NCI-H82 (cell line): ENCODE data around the gene MTHFS.

Experiments
- DNase-seq: peaks from one replicate; lab custom pipeline; 2025; lab: John Stamatoyannopoulos, UW

Gene MTHFS

DNA sequence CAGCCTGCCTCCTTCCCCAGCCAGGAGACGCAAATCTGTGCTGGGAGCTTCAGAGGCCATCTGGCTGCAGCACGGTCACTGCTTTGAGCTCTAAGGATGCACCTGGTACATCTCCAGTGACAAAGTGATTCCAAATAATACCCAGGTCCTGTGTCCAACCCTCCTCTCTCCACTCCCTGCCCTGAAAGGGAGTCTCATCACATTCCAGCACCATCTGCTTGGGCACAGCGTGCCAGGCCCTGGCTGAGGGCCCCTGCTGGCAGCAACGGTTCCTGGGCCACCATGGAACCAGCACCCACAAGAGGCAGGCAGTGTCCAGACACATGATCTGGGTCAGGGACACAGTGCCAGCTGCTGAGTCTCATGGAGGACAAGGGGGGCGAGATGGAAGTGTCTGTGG, 81.3 kb downstream of the MTHFS start:
- DNase-seq: no peak

DNA sequence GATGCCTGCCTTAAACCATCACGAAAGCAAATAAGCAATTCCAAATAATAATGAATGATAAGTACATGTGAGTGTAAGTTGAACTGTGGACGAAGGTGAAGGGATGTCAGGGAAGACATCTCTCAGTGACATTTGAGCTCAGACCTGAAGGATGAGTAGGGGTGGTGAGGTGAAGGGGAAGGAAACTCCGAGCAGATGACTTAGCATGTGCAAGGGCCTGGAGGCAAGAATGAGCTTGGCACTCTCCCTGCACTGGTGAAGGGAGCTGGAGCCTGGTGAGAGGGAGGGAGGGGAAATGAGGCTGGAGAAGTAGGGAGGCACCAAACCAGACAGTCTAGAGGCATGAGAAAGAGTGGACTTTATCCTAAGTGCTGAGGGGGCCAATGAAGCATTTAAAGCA, 84.3 kb downstream of the MTHFS start:
- no peak for DNase-seq

DNA sequence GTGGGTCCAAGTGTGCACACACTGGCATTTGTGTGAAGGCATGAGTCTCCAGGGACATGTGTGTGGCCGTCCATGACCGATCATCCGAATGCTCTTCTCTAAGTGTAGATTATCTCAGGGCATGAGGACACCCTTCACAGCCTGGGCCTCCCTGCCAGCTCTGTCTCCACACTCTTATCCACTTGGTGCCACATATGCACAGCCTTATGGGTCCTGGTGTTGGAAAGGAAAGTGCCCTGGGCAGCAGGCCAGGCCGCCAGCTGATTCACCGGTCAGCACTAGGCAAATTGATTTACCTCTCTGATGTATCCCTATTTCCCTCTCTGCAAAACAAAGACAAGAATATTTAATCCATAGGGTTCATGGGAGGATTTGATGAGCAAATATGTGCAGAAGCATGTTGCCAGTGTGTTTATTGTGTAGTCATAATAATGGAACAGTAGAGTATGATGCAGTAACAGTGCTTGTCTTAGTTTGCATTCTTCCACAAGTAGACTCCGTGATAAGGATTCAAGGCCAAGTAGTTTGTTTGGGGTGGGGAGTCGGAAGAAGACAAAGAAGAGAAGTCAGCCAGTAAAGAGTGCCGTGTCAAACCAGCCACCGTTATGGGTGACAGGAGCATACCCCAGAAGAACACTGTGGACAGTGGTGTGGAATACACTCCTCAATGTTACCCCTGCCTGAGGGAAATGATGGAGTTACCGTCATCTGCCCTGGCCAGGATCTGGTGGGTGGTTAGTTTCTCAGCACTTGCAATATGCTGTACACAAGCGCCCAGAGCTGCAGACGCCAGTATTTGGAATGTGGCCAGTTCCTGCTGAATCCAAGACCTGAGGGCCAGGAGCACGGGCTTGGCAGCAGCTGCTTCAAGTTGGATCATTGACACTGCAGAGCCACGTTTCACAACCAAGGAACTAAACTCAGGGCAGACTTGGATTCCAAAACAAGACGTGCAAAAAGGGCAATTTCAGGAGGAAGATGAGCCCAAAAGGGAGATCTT, 85.1 kb downstream of the MTHFS start:
- DNase-seq: no peak

DNA sequence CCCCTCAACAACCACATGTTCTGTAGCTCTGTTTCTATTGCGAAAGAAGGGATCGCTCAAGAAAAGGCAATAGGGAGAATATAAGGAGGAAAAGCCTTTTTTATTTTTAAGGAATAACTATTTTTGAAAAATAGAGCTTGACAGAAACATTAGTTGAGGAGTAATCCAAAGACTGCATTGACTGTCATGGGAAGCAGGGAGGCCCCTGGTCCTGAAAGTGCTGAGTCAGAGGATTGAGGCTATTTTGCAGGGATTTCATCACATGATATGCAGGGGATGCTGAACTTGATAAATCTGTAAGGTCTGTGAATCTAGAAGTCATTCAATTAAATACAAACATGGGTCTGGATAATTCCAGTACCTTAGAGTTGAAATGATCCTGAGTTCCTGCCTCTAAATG, 92.0 kb downstream of the MTHFS start:
- no peak for DNase-seq

DNA sequence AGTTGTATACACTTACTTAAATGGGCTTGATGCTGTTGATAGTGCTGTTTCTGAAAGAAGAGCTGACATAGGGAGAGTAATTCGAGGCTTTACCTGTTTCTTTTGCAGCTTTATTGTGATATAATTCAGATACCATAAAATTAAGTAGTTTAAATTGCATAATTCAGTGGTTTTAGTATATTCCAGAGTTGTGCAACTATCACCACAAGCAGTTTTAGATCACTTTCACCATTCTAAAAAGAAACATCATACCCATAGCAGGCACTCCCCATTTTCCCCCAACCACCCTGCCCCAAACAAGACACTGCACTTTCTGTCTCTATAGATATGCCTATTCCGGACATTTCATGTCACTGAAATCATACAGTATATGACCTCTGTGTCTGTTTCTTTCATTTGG, 98.5 kb downstream of the MTHFS start:
- DNase-seq: no peak
